GM12878 (cell line): ENCODE results near the gene CENPS. TPM values are rescaled to one million over a fixed set of nuclear protein-coding genes. Genes with fewer than 3 reads are reported as not detected.

Experiments used
- ATAC-seq: fragments of 200-7000 bp; cut with Tn5 transposase; 3 replicates; pipeline ENCODE4 v1.9.1; 2020; ENCODE audit warnings: mild to moderate bottlenecking, moderate library complexity
- BruUV-seq: library from RNA; stranded (reverse); fragments of 400-500 nt; replicated peaks from 2 replicates; lab custom pipeline; 2021; lab: Mats Ljungman, UMichigan
- CTCF ChIA-PET: fragments of 300-600 bp; sonication (Branson Sonifier 250); formaldehyde crosslinking; extraction: SDS; loops from one replicate; lab custom pipeline; 2021; ENCODE audit warnings: inconsistent platforms; lab: Yijun Ruan, JAX
- POLR2A ChIA-PET: fragments of 350-600 bp; formaldehyde crosslinking; extraction: SDS; loops from one replicate; lab custom pipeline; 2021; ENCODE audit warnings: inconsistent platforms; lab: Charles Lee
- RAD21 ChIA-PET: fragments of 300-600 bp; sonication (Branson Sonifier 250); formaldehyde crosslinking; loops from one replicate; lab custom pipeline; 2023; ENCODE audit warnings: antibody characterized with exemption; ENCODE audit not compliant: unreplicated experiment; lab: Charles Lee
- SMC1A ChIA-PET: fragments of 300-600 bp; sonication (Branson Sonifier 250); formaldehyde crosslinking; loops from one replicate; lab custom pipeline; 2023; ENCODE audit not compliant: unreplicated experiment, uncharacterized antibody; lab: Charles Lee
- DNase-seq: peaks from one replicate; pipeline ENCODE4 v3.0.0-alpha.2; 2011; ENCODE audit warnings: low read depth, low spot score
- FAIRE-seq: peaks from 3 replicates; lab custom pipeline; 2011; peaks lifted over from hg19 to GRCh38; lab: Jason Lieb, UNC
- H2AFZ ChIP-seq: 2 replicates; pipeline ENCODE4 v1.6.0; 2011; ENCODE audit warnings: low read depth, low read length, control low read depth; ENCODE audit not compliant: control insufficient read depth
- H3K27ac ChIP-seq: 2 replicates; pipeline ENCODE4 v1.5.1; 2011; ENCODE audit warnings: control low read depth; ENCODE audit not compliant: control insufficient read depth, insufficient read depth
- H3K27me3 ChIP-seq, 2 experiments: replicated peaks in 1 of 2; 2 replicates each; pipeline versions ENCODE4 v1.6.0 to v1.6.1; 2011; ENCODE audit warnings: low read length in 1 of 2; ENCODE audit not compliant: control insufficient read depth in 2 of 2, insufficient read depth in 2 of 2
- H3K36me3 ChIP-seq, 2 experiments: 2 replicates each; pipeline ENCODE4 v1.5.1; 2011; ENCODE audit warnings: low read length in 1 of 2; ENCODE audit not compliant: control insufficient read depth in 2 of 2, insufficient read depth in 2 of 2
- H3K4me1 ChIP-seq: 2 replicates; pipeline ENCODE4 v1.6.1; 2011; ENCODE audit warnings: mild to moderate bottlenecking, low read length, moderate library complexity, mixed read lengths; ENCODE audit not compliant: control insufficient read depth, insufficient read depth
- H3K4me2 ChIP-seq: 2 replicates; pipeline ENCODE4 v1.6.0; 2011; ENCODE audit warnings: control low read depth; ENCODE audit not compliant: control insufficient read depth, insufficient read depth
- H3K4me3 ChIP-seq: fragments of 200-600 bp; sonication (generic); 2 replicates; pipeline ENCODE4 v1.5.1; 2016
- H3K79me2 ChIP-seq: 2 replicates; pipeline ENCODE4 v1.6.0; 2011; ENCODE audit warnings: low read length; ENCODE audit not compliant: control insufficient read depth, insufficient read depth
- H3K9ac ChIP-seq: 2 replicates; pipeline ENCODE4 v1.8.0; 2011; ENCODE audit warnings: low read length, control low read depth, mixed read lengths; ENCODE audit not compliant: control insufficient read depth, insufficient read depth
- H3K9me3 ChIP-seq: replicated peaks from 3 replicates; pipeline ENCODE4 v1.5.1; 2011; ENCODE audit warnings: mild to moderate bottlenecking, low read length; ENCODE audit not compliant: control insufficient read depth, insufficient read depth
- H4K20me1 ChIP-seq: 2 replicates; pipeline ENCODE4 v1.6.0; 2011; ENCODE audit not compliant: control insufficient read depth, insufficient read depth
- BRCA1 ChIP-seq: IDR thresholded peaks from 2 replicates; pipeline ENCODE4 v1.6.1; 2011; ENCODE audit warnings: low read depth, low read length, improper control_type of control experiment
- CEBPZ ChIP-seq: fragments of 150-350 bp; IDR thresholded peaks from 2 replicates; pipeline ENCODE4 v1.6.1; 2016; ENCODE audit warnings: low read depth, low read length
- CHD1 ChIP-seq: IDR thresholded peaks from 2 replicates; pipeline ENCODE4 v1.6.1; 2012; ENCODE audit warnings: low read depth, low read length, improper control_type of control experiment
- EGR1 ChIP-seq, 2 experiments: IDR thresholded peaks; 1 replicate in 1 of 2; 2 replicates in 1 of 2; pipeline ENCODE4 v1.6.1; 2011 to 2012; ENCODE audit warnings: low read depth in 2 of 2, low read length in 2 of 2, borderline replicate concordance in 1 of 2, mild to moderate bottlenecking in 1 of 2, moderate library complexity in 1 of 2
- POLR2AphosphoS2 ChIP-seq: IDR thresholded peaks from 2 replicates; pipeline ENCODE4 v1.6.1; 2011; ENCODE audit warnings: low read depth, mild to moderate bottlenecking, low read length, improper control_type of control experiment, moderate library complexity
- RAD51 ChIP-seq: fragments of 450-650 bp; IDR thresholded peaks from 2 replicates; pipeline ENCODE4 v1.6.1; 2016; ENCODE audit warnings: moderate library complexity, mild to moderate bottlenecking, inconsistent platforms
- RFX5 ChIP-seq: IDR thresholded peaks from 2 replicates; pipeline ENCODE4 v1.6.1; 2011; ENCODE audit warnings: low read depth, low read length, improper control_type of control experiment
- RUNX3 ChIP-seq: IDR thresholded peaks from 2 replicates; pipeline ENCODE4 v1.6.1; 2012; ENCODE audit warnings: low read length, inconsistent platforms
- SMAD1 ChIP-seq: fragments of 450-650 bp; IDR thresholded peaks from 2 replicates; pipeline ENCODE4 v1.6.1; 2018; ENCODE audit warnings: mild to moderate bottlenecking, low read depth; ENCODE audit not compliant: partially characterized antibody
- SREBF1 ChIP-seq: IDR thresholded peaks from 2 replicates; pipeline ENCODE4 v1.6.1; 2012; ENCODE audit warnings: mild to moderate bottlenecking, low read length
- TAF1 ChIP-seq: IDR thresholded peaks from 2 replicates; pipeline ENCODE4 v1.6.1; 2011; ENCODE audit warnings: mild to moderate bottlenecking, low read depth, low read length, borderline replicate concordance
- TBL1XR1 ChIP-seq: IDR thresholded peaks from 2 replicates; pipeline ENCODE4 v1.6.1; 2012; ENCODE audit warnings: low read depth, low read length, improper control_type of control experiment
- ZBED1 ChIP-seq: IDR thresholded peaks from 2 replicates; pipeline ENCODE4 v1.6.1; 2016; ENCODE audit warnings: borderline replicate concordance
- ZNF622 ChIP-seq: fragments of 450-650 bp; IDR thresholded peaks from 2 replicates; pipeline ENCODE4 v1.6.1; 2017; ENCODE audit warnings: mild to moderate bottlenecking, inconsistent platforms
- WGBS: methylation state at CpG from one replicate; pipeline ENCODE4 v1.1.6; 2016; ENCODE audit warnings: low lambda C conversion rate; ENCODE audit not compliant: insufficient replicate concordance, insufficient coverage; ENCODE audit errors: missing lambda C conversion rate; 5-methylcytosine and 5-hydroxymethylcytosine counted together
- in situ Hi-C: fragments of 300-500 bp; cut with MboI; formaldehyde crosslinking; loops from 9 replicates; pipeline ENCODE4 v1.14.3; 2018; ENCODE audit warnings: mixed read lengths
- intact Hi-C: fragments of 100-400 bp; cut with micrococcal nuclease; formaldehyde crosslinking; loops from one replicate; pipeline ENCODE4 v1.14.2; 2022; ENCODE audit not compliant: unreplicated experiment
- polyA plus RNA-seq, 11 experiments: library from polyadenylated mRNA; depleted of rRNA in 4 of 11; unstranded in 6 of 11; stranded (reverse) in 5 of 11; fragments of >200 nt; fragmentation: Nextera tagmentation in 4 of 11; fragmentation: Illumina TruSeq in 1 of 11; extraction: Ambion mirVana in 4 of 11; extraction: Trizol in 1 of 11; gene quantifications; 1 replicate in 1 of 11; 2 replicates in 10 of 11; pipeline versions ENCODE4 v1.2.1 to v1.2.3, GENCODE V29; 2011 to 2016; ENCODE audit warnings: inconsistent platforms in 2 of 11, missing spikeins in 2 of 11, low read depth in 1 of 11
- total RNA-seq, 4 experiments: library from RNA; depleted of rRNA in 3 of 4; stranded (reverse); fragments of >200 nt in 3 of 4; fragmentation: Illumina TruSeq in 1 of 4; extraction: Trizol in 1 of 4; gene quantifications; 2 replicates each; pipeline versions ENCODE4 v1.2.1 to v1.2.3, GENCODE V29; 2013 to 2021

Gene CENPS
- total and polyA plus RNA-seq, 10 of the 15 experiments (the other 5 are each of a cell fraction or from before 2014, with no cell fraction given): 9.4 to 51.7 (median 16.7) TPM

GRCh38 chr1:10421637-10422036 is 8.6 kb upstream of the CENPS start:
- H3K9me3 ChIP-seq: no peaks in the 10 kb centered on the region
- POLR2A ChIA-PET: no interaction called here
- H3K4me2 ChIP-seq: no peak overlapping the region
- RAD21 ChIA-PET: no interaction called here
- no peaks in the 10 kb centered on the region for H3K27me3 ChIP-seq
- DNase-seq (no peak), FAIRE-seq (no peak)
- peaks cover 11 to 13% of the 10 kb centered on the region in 2 experiments for H3K36me3 ChIP-seq
- no peak overlapping the region for H3K4me3 ChIP-seq
- intact Hi-C loops: no loop called here
- H3K4me1 ChIP-seq: no peaks in the 10 kb centered on the region
- H2AFZ ChIP-seq: no peak overlapping the region
- TF ChIP-seq SMAD1: no peak
- TF ChIP-seq ZBED1: no peak
- no peak for TF ChIP-seq CHD1
- TF ChIP-seq ZNF622: no peak
- TF ChIP-seq RAD51: no peak
- no peak for TF ChIP-seq EGR1 (IDR thresholded peaks at IDR 0.05; ENCODE audit: borderline replicate concordance in 1 of 2, low read depth in 2 of 2, low read length in 2 of 2)
- no peak for TF ChIP-seq POLR2AphosphoS2
- TF ChIP-seq RUNX3: no peak
- TF ChIP-seq SREBF1: no peak
- no peak for TF ChIP-seq BRCA1
- TF ChIP-seq TAF1: no peak
- no peak for TF ChIP-seq RFX5
- no peak for TF ChIP-seq TBL1XR1
- TF ChIP-seq CEBPZ: no peak
- TF ChIP-seq, all 136 proteins: peak for 0
- no peak overlapping the region for H3K9ac ChIP-seq
- no peak for ATAC-seq
- no peaks in the 10 kb centered on the region for H3K79me2 ChIP-seq
- in situ Hi-C loops: loop anchor here (5.0 kb wide), 1 partner anchor 549 kb away; no protein-coding TSS in a partner anchor
- BruUV-seq: no TSS peak
- SMC1A ChIA-PET: no interaction called here
- H4K20me1 ChIP-seq: no peaks in the 10 kb centered on the region
- H3K27ac ChIP-seq: no peak overlapping the region
- CTCF ChIA-PET: interaction anchor here (2.2 kb wide), 1 partner anchor 44 kb away, joined by 7 read pairs; no protein-coding TSS in a partner anchor
- 85% methylated on average over 5 of the region's 5 CpGs for WGBS
